ENCODE results near the gene LTB. TPM values are rescaled to one million over a fixed set of nuclear protein-coding genes. Genes with fewer than 3 reads are reported as not detected.

LTB gene
- total and polyA plus RNA-seq, 4 donors = 0.35 to 1.9 (median 0.52) TPM

GRCh38 chr6:31586008-31586407, 3.8 kb upstream of the LTB start, which contains the start of gene LST1:
TSS of gene LST1 (plus strand) at chr6:31586277. CDS start at chr6:31587300, 1,023 bp downstream.
- H3K4me3 ChIP-seq (ENCODE audit: low read depth, low read length) = no peak within 1 kb of the TSS

GRCh38 chr6:31585491-31585890, 3.3 kb upstream of the LTB start:
- WGBS (ENCODE audit: insufficient coverage) = 55% methylated on average over 2 of the region's 2 CpGs
- H3K27ac ChIP-seq (ENCODE audit: low read depth, low read length) = no peak overlapping the region
- no peak for DNase-seq (ENCODE audit: low read depth in 4 of 6, low spot score in 6 of 6)

More at GRCh38 chr6:31586008-31586407, 3.8 kb upstream of the LTB start, which contains the start of gene LST1:
- peaks cover 37% of the 10 kb centered on the region for H3K4me1 ChIP-seq (ENCODE audit: control insufficient read depth, insufficient read depth, low read length)
- H3K36me3 ChIP-seq (ENCODE audit: control insufficient read depth, insufficient read depth, low read length) = no peaks in the 10 kb centered on the region
- H3K27me3 ChIP-seq (ENCODE audit: control insufficient read depth, insufficient read depth, low read length) = no peaks in the 10 kb centered on the region
- WGBS (ENCODE audit: insufficient coverage) = no CpG with 5 or more reads among the region's 1 CpG
- H3K9me3 ChIP-seq (ENCODE audit: control insufficient read depth, insufficient read depth, low read length) = no peaks in the 10 kb centered on the region
- no peak within 1 kb of the TSS for H3K27ac ChIP-seq (ENCODE audit: low read depth, low read length)
- DNase-seq (ENCODE audit: low read depth in 4 of 6, low spot score in 6 of 6) = no peak

GRCh38 chr6:31581434-31582229, 592 bp downstream of the LTB start:
- WGBS (ENCODE audit: insufficient coverage) = 23% methylated on average over 12 of the region's 21 CpGs
- H3K36me3 ChIP-seq (ENCODE audit: control insufficient read depth, insufficient read depth, low read length) = no peaks in the 10 kb centered on the region
- H3K9me3 ChIP-seq (ENCODE audit: control insufficient read depth, insufficient read depth, low read length) = no peaks in the 10 kb centered on the region
- H3K27me3 ChIP-seq (ENCODE audit: control insufficient read depth, insufficient read depth, low read length) = peaks cover 2% of the 10 kb centered on the region
- peak overlapping the region; percentile 88 for H3K4me3 ChIP-seq (ENCODE audit: low read depth, low read length)
- peaks cover 23% of the 10 kb centered on the region for H3K4me1 ChIP-seq (ENCODE audit: control insufficient read depth, insufficient read depth, low read length)
- DNase-seq (ENCODE audit: low read depth in 4 of 6, low spot score in 6 of 6) = no peak
- H3K27ac ChIP-seq (ENCODE audit: low read depth, low read length) = peak overlapping the region; percentile 85

More at GRCh38 chr6:31585491-31585890, 3.3 kb upstream of the LTB start:
- Histone ChIP-seq H3K27me3 (ENCODE audit: control insufficient read depth, insufficient read depth, low read length) (peaks cover 2% of the 10 kb centered on the region), H3K4me1 (ENCODE audit: control insufficient read depth, insufficient read depth, low read length) (peaks cover 40% of the 10 kb centered on the region), H3K4me3 (ENCODE audit: low read depth, low read length) (no peak overlapping the region), H3K9me3 (ENCODE audit: control insufficient read depth, insufficient read depth, low read length) (no peaks in the 10 kb centered on the region), H3K36me3 (ENCODE audit: control insufficient read depth, insufficient read depth, low read length) (no peaks in the 10 kb centered on the region)

- under 1% methylated on average over 59 of the region's 62 CpGs for WGBS (ENCODE audit: insufficient coverage)
- no peaks in the 10 kb centered on the region for H3K36me3 ChIP-seq (ENCODE audit: control insufficient read depth, insufficient read depth, low read length)
- DNase-seq (ENCODE audit: low read depth in 4 of 6, low spot score in 6 of 6) = peak; percentile 38 to 94 (median 64)
- peak overlapping the region; percentile 85 for H3K27ac ChIP-seq (ENCODE audit: low read depth, low read length)
- H3K27me3 ChIP-seq (ENCODE audit: control insufficient read depth, insufficient read depth, low read length) = peaks cover 2% of the 10 kb centered on the region
- no peaks in the 10 kb centered on the region for H3K9me3 ChIP-seq (ENCODE audit: control insufficient read depth, insufficient read depth, low read length)
- peaks cover 22% of the 10 kb centered on the region for H3K4me1 ChIP-seq (ENCODE audit: control insufficient read depth, insufficient read depth, low read length)
- H3K4me3 ChIP-seq (ENCODE audit: low read depth, low read length) = peak overlapping the region; percentile 88
These were observed 1.3 kb downstream of the LTB start for GRCh38 chr6:31580807-31581433.

GRCh38 chr6:31580438-31580740, 1.8 kb downstream of the LTB start:
- Histone ChIP-seq H3K4me1 (ENCODE audit: control insufficient read depth, insufficient read depth, low read length) (peaks cover 22% of the 10 kb centered on the region), H3K27me3 (ENCODE audit: control insufficient read depth, insufficient read depth, low read length) (peaks cover 2% of the 10 kb centered on the region), H3K36me3 (ENCODE audit: control insufficient read depth, insufficient read depth, low read length) (no peaks in the 10 kb centered on the region), H3K27ac (ENCODE audit: low read depth, low read length) (peak overlapping the region; percentile 85), H3K4me3 (ENCODE audit: low read depth, low read length) (peak overlapping the region; percentile 88), H3K9me3 (ENCODE audit: control insufficient read depth, insufficient read depth, low read length) (no peaks in the 10 kb centered on the region)
- DNase-seq (ENCODE audit: low read depth in 4 of 6, low spot score in 6 of 6) = no peak
- WGBS (ENCODE audit: insufficient coverage) = 38% methylated on average over 11 of the region's 11 CpGs

- H3K27ac ChIP-seq (ENCODE audit: low read depth, low read length) = no peak overlapping the region
These were observed 2.4 kb downstream of the LTB start for GRCh38 chr6:31579546-31580437.

GRCh38 chr6:31579119-31579505, 3.1 kb downstream of the LTB start:
- no peak overlapping the region for H3K27ac ChIP-seq (ENCODE audit: low read depth, low read length)
- peaks cover 22% of the 10 kb centered on the region for H3K4me1 ChIP-seq (ENCODE audit: control insufficient read depth, insufficient read depth, low read length)
- H3K36me3 ChIP-seq (ENCODE audit: control insufficient read depth, insufficient read depth, low read length) = no peaks in the 10 kb centered on the region
- H3K27me3 ChIP-seq (ENCODE audit: control insufficient read depth, insufficient read depth, low read length) = peaks cover 2% of the 10 kb centered on the region
- no peaks in the 10 kb centered on the region for H3K9me3 ChIP-seq (ENCODE audit: control insufficient read depth, insufficient read depth, low read length)
- WGBS (ENCODE audit: insufficient coverage) = 90% methylated on average over 2 of the region's 3 CpGs
- DNase-seq (ENCODE audit: low read depth in 4 of 6, low spot score in 6 of 6) = no peak
- no peak overlapping the region for H3K4me3 ChIP-seq (ENCODE audit: low read depth, low read length)

More at GRCh38 chr6:31579546-31580437, 2.4 kb downstream of the LTB start:
- no peak for DNase-seq (ENCODE audit: low read depth in 4 of 6, low spot score in 6 of 6)
- Histone ChIP-seq H3K4me3 (ENCODE audit: low read depth, low read length) (no peak overlapping the region), H3K9me3 (ENCODE audit: control insufficient read depth, insufficient read depth, low read length) (no peaks in the 10 kb centered on the region), H3K4me1 (ENCODE audit: control insufficient read depth, insufficient read depth, low read length) (peaks cover 22% of the 10 kb centered on the region), H3K36me3 (ENCODE audit: control insufficient read depth, insufficient read depth, low read length) (no peaks in the 10 kb centered on the region), H3K27me3 (ENCODE audit: control insufficient read depth, insufficient read depth, low read length) (peaks cover 2% of the 10 kb centered on the region)
- 86% methylated on average over 2 of the region's 8 CpGs for WGBS (ENCODE audit: insufficient coverage)

GRCh38 chr6:31578184-31579118, 3.8 kb downstream of the LTB start:
- Histone ChIP-seq H3K4me1 (ENCODE audit: control insufficient read depth, insufficient read depth, low read length) (peaks cover 22% of the 10 kb centered on the region), H3K4me3 (ENCODE audit: low read depth, low read length) (no peak overlapping the region), H3K27ac (ENCODE audit: low read depth, low read length) (no peak overlapping the region), H3K9me3 (ENCODE audit: control insufficient read depth, insufficient read depth, low read length) (no peaks in the 10 kb centered on the region), H3K36me3 (ENCODE audit: control insufficient read depth, insufficient read depth, low read length) (no peaks in the 10 kb centered on the region), H3K27me3 (ENCODE audit: control insufficient read depth, insufficient read depth, low read length) (peaks cover 2% of the 10 kb centered on the region)
- 81% methylated on average over 9 of the region's 12 CpGs for WGBS (ENCODE audit: insufficient coverage)
- no peak for DNase-seq (ENCODE audit: low read depth in 4 of 6, low spot score in 6 of 6)

Measured in spinal cord (tissue), 10 donors.